Measurements from ENCODE around the gene NDUFA11.

DNA sequence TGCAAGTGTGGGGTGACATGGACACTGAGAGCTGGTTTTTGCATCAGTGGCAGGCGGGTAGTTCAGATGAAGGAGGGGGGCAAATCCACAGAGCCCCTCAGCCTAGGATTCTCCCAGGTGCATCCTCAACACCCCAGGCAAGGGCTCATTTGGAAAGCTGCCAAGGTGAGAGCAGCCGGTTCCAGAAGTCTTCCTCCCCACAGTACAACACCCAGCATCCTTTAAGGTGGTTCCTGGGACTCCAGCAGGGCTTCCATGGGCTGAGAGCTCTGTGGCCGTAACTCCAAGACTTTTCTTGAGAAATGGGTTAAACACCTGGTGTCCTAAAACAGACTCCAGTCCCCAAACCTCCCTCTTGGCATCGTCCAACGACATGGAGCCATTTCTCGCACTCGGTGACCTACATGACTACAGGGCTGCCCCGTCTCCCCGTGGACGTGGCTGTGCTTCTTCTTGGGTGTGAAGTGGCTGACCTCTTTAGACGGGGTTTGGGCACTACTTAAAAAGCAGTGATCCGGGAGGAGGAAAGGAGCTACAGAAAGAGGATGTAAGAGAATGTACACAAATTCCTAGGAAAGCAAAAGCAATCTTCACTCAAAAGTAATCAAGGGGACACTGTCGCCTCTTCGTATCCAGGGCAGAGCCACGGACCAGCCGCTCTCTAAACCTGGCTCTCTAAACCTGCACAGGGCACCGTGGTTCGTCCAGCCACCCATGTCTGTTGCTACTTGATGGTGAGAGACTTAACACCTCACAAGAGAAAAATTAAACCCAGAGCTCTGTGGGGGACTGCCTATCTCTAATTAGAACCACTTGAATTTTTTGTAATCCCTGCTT is 48.8 kb upstream of the NDUFA11 start:
- TF ChIP-seq, protein P1, sequence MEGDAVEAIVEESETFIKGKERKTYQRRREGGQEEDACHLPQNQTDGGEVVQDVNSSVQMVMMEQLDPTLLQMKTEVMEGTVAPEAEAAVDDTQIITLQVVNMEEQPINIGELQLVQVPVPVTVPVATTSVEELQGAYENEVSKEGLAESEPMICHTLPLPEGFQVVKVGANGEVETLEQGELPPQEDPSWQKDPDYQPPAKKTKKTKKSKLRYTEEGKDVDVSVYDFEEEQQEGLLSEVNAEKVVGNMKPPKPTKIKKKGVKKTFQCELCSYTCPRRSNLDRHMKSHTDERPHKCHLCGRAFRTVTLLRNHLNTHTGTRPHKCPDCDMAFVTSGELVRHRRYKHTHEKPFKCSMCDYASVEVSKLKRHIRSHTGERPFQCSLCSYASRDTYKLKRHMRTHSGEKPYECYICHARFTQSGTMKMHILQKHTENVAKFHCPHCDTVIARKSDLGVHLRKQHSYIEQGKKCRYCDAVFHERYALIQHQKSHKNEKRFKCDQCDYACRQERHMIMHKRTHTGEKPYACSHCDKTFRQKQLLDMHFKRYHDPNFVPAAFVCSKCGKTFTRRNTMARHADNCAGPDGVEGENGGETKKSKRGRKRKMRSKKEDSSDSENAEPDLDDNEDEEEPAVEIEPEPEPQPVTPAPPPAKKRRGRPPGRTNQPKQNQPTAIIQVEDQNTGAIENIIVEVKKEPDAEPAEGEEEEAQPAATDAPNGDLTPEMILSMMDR (IDR thresholded peaks at IDR 0.05; ENCODE audit: low read depth, low read length): no peak
- no peak for TF ChIP-seq EZH2phosphoT487 (IDR thresholded peaks at IDR 0.05; ENCODE audit: low read depth)

Measured in OCI-LY3 (cell line).